Measurements from ENCODE around the gene HECTD4. TPM values are rescaled to one million over a fixed set of nuclear protein-coding genes. Genes with fewer than 3 reads are reported as not detected.

HECTD4 gene
- total and polyA plus RNA-seq, 4 donors = 4.3 to 80.1 (median 25.5) TPM

DNA sequence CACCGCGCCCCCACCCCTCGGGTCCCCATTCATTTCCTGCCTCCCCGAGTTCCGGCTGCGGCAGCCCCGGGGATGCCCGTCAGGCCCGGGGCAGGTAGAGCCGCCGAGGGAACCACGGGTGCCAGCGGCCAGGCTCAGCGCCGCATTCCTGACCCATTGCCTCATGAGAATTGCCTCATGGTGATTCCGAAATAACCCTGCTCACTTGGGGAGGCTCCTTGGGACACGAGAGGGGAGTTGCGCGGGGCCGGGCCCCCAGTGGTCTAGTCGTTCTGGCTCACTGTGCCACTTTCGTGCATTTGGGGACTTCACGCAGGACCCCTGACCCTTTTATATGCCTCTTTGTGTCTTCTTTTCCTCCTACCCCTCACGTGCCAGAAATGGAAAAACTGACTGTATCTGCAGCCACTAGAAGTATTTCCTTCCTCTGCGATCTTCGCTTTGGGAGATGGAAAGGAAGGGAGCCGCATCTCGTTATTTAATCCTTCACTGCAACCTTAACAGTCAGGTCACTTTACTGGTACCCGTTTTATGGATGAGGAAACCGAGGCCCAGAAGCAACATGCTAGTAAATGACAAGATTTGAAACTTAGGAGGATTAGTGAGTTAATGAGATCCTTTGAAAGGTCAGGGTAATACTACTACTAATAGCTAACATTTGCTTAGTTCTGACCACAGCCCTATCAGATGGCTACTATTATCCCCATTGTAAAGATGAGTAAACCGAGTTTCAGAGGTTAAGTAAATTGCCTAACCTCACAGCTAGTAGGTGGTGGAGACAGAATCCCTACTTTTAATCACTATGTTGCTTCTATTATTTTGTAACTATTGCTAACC is 37.3 kb upstream of the HECTD4 start:
- Histone ChIP-seq H3K4me3 (ENCODE audit: low read depth in 1 of 3, low read length in 3 of 3) (peak overlapping the region; percentile 91 to 99 (median 97)), H3K36me3 (ENCODE audit: control insufficient read depth in 4 of 4, insufficient read depth in 3 of 4, low read depth in 1 of 4, low read length in 3 of 4) (no peaks in the 10 kb centered on the region), H3K9me3 (ENCODE audit: control insufficient read depth in 4 of 4, low read length in 3 of 4) (no peaks in the 10 kb centered on the region), H3K9ac (ENCODE audit: low read depth in 1 of 2, low read length in 2 of 2) (peak overlapping the region; percentile 90 to 95), H3K27ac (ENCODE audit: low read depth in 1 of 2, low read length in 2 of 2) (peak overlapping the region; percentile 95 to 100), H3K4me1 (ENCODE audit: control insufficient read depth in 4 of 4, insufficient read depth in 4 of 4, low read length in 3 of 4) (peaks cover 11 to 49% (median 37%) of the 10 kb centered on the region in 4 donors), H3K27me3 (ENCODE audit: control insufficient read depth in 4 of 4, insufficient read depth in 4 of 4, low read length in 3 of 4) (no peaks in the 10 kb centered on the region)
- DNase-seq (ENCODE audit: low spot score) = peak; percentile 52
- TF ChIP-seq, protein P1, sequence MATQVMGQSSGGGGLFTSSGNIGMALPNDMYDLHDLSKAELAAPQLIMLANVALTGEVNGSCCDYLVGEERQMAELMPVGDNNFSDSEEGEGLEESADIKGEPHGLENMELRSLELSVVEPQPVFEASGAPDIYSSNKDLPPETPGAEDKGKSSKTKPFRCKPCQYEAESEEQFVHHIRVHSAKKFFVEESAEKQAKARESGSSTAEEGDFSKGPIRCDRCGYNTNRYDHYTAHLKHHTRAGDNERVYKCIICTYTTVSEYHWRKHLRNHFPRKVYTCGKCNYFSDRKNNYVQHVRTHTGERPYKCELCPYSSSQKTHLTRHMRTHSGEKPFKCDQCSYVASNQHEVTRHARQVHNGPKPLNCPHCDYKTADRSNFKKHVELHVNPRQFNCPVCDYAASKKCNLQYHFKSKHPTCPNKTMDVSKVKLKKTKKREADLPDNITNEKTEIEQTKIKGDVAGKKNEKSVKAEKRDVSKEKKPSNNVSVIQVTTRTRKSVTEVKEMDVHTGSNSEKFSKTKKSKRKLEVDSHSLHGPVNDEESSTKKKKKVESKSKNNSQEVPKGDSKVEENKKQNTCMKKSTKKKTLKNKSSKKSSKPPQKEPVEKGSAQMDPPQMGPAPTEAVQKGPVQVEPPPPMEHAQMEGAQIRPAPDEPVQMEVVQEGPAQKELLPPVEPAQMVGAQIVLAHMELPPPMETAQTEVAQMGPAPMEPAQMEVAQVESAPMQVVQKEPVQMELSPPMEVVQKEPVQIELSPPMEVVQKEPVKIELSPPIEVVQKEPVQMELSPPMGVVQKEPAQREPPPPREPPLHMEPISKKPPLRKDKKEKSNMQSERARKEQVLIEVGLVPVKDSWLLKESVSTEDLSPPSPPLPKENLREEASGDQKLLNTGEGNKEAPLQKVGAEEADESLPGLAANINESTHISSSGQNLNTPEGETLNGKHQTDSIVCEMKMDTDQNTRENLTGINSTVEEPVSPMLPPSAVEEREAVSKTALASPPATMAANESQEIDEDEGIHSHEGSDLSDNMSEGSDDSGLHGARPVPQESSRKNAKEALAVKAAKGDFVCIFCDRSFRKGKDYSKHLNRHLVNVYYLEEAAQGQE (IDR thresholded peaks at IDR 0.05) = no peak
- TF ChIP-seq SP1 (IDR thresholded peaks at IDR 0.05) (no peak), FOXA2 (IDR thresholded peaks at IDR 0.05) (no peak), EGR1 (IDR thresholded peaks at IDR 0.05; ENCODE audit: low read depth in 2 of 2) (peak in 1 of 2 donors; percentile 79), RXRA (IDR thresholded peaks at IDR 0.05) (peak; percentile 10 to 26), TAF1 (conservative IDR thresholded peaks at IDR 0.05) (no peak), RAD21 (IDR thresholded peaks at IDR 0.05) (peak in 1 of 2 donors; percentile 8), HNF4A (conservative IDR thresholded peaks at IDR 0.05) (peak; percentile 6 to 21), FOXA1 (IDR thresholded peaks at IDR 0.05) (no peak), JUND (IDR thresholded peaks at IDR 0.05) (peak; percentile 90 to 97), NR2F2 (IDR thresholded peaks at IDR 0.05) (no peak), HNF4G (IDR thresholded peaks at IDR 0.05) (no peak), YY1 (IDR thresholded peaks at IDR 0.05) (no peak), GABPA (IDR thresholded peaks at IDR 0.05 in 1 of 2, conservative IDR thresholded peaks at IDR 0.05 in 1 of 2) (no peak)
- TF ChIP-seq, protein P2, sequence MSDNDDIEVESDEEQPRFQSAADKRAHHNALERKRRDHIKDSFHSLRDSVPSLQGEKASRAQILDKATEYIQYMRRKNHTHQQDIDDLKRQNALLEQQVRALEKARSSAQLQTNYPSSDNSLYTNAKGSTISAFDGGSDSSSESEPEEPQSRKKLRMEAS (IDR thresholded peaks at IDR 0.05) = peak; percentile 29
- TF ChIP-seq, protein P3, sequence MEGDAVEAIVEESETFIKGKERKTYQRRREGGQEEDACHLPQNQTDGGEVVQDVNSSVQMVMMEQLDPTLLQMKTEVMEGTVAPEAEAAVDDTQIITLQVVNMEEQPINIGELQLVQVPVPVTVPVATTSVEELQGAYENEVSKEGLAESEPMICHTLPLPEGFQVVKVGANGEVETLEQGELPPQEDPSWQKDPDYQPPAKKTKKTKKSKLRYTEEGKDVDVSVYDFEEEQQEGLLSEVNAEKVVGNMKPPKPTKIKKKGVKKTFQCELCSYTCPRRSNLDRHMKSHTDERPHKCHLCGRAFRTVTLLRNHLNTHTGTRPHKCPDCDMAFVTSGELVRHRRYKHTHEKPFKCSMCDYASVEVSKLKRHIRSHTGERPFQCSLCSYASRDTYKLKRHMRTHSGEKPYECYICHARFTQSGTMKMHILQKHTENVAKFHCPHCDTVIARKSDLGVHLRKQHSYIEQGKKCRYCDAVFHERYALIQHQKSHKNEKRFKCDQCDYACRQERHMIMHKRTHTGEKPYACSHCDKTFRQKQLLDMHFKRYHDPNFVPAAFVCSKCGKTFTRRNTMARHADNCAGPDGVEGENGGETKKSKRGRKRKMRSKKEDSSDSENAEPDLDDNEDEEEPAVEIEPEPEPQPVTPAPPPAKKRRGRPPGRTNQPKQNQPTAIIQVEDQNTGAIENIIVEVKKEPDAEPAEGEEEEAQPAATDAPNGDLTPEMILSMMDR (IDR thresholded peaks at IDR 0.05; ENCODE audit: low read depth, low read length, missing input control) = no peak
- TF ChIP-seq, protein P4, sequence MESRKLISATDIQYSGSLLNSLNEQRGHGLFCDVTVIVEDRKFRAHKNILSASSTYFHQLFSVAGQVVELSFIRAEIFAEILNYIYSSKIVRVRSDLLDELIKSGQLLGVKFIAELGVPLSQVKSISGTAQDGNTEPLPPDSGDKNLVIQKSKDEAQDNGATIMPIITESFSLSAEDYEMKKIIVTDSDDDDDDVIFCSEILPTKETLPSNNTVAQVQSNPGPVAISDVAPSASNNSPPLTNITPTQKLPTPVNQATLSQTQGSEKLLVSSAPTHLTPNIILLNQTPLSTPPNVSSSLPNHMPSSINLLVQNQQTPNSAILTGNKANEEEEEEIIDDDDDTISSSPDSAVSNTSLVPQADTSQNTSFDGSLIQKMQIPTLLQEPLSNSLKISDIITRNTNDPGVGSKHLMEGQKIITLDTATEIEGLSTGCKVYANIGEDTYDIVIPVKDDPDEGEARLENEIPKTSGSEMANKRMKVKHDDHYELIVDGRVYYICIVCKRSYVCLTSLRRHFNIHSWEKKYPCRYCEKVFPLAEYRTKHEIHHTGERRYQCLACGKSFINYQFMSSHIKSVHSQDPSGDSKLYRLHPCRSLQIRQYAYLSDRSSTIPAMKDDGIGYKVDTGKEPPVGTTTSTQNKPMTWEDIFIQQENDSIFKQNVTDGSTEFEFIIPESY (IDR thresholded peaks at IDR 0.05) = no peak
- TF ChIP-seq, protein P5, sequence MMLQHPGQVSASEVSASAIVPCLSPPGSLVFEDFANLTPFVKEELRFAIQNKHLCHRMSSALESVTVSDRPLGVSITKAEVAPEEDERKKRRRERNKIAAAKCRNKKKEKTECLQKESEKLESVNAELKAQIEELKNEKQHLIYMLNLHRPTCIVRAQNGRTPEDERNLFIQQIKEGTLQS (IDR thresholded peaks at IDR 0.05) = peak; percentile 90
- WGBS = 4% methylated on average over 31 of the region's 31 CpGs

All from liver (tissue), 9 donors.